HepG2 (cell line): ENCODE measurements around the gene SERPINA6.

ENCODE experiments used
- ATAD3A ChIP-seq: sonication (generic); formaldehyde crosslinking; IDR thresholded peaks from 2 replicates; pipeline ENCODE4 v1.4.0; 2020; ENCODE audit warnings: missing genetic modification reagents
- BHLHE40 ChIP-seq: IDR thresholded peaks from 2 replicates; pipeline ENCODE4 v1.6.1; 2011; ENCODE audit warnings: low read length, improper control_type of control experiment
- EP300 ChIP-seq, 3 experiments: sonication (generic) in 1 of 3; formaldehyde crosslinking in 1 of 3; IDR thresholded peaks; 2 replicates each; pipeline versions ENCODE4 v1.5.1 to v1.6.1; 2011 to 2020; ENCODE audit warnings: low read depth in 2 of 3, low read length in 2 of 3, borderline replicate concordance in 1 of 3, improper control_type of control experiment in 1 of 3, mild to moderate bottlenecking in 1 of 3, missing genetic modification reagents in 1 of 3, moderate library complexity in 1 of 3
- NFYB ChIP-seq: sonication (generic); formaldehyde crosslinking; IDR thresholded peaks from 2 replicates; pipeline ENCODE4 v1.4.0; 2020; ENCODE audit warnings: missing genetic modification reagents
- PRPF4 ChIP-seq: fragments of 200-400 bp; formaldehyde crosslinking; IDR thresholded peaks from 2 replicates; pipeline ENCODE4 v1.6.1; 2016; ENCODE audit warnings: low read length, low read depth; ENCODE audit not compliant: poor library complexity, severe bottlenecking
- SMAD1 ChIP-seq: sonication (generic); formaldehyde crosslinking; IDR thresholded peaks from 2 replicates; pipeline ENCODE4 v1.4.0; 2020; ENCODE audit warnings: missing genetic modification reagents, low read depth, mild to moderate bottlenecking, borderline replicate concordance
- SSRP1 ChIP-seq: IDR thresholded peaks from 2 replicates; pipeline ENCODE4 v1.6.1; 2016; ENCODE audit warnings: control low read depth
- ZNF557 ChIP-seq: sonication (generic); formaldehyde crosslinking; IDR thresholded peaks from 2 replicates; pipeline ENCODE4 v1.4.0; 2020; ENCODE audit warnings: missing genetic modification reagents

DNA sequence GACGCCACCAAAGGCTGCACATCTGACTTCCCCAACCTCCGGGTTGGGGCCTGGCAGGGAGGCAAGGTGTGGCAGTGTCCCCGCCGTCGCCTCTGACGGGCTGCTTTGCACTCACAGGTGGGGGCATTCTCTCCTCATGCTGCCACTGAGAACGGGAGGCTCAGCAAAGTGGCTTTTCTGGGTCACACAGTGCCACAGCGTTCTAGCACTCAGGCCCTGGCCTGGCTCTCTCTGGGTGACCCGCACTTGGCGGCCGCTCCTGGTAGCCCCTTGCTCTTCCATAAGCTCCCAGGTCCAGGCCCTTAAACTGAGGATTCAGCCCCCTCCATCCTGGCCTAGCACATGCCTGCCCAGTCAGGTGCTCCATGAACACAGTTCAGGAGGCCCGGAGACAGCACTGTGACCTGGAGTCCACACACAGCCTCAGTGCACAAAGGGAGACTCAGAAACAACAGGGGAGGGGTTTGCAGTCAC is 40.1 kb upstream of the SERPINA6 start:
- TF ChIP-seq ATAD3A (CRISPR knock-in tag) (no peak), SMAD1 (no peak), ZNF557 (no peak), SSRP1 (CRISPR knock-in tag) (no peak), BHLHE40 (no peak), NFYB (no peak), PRPF4 (no peak), EP300 (IDR thresholded peaks at IDR 0.05; ENCODE audit: low read depth in 2 of 2, low read length in 2 of 2) (no peak), EP300 (CRISPR knock-in tag; IDR thresholded peaks at IDR 0.05; ENCODE audit: borderline replicate concordance) (no peak)
